ENCODE data around the gene NOTUM. TPM values are rescaled to one million over a fixed set of nuclear protein-coding genes. Genes with fewer than 3 reads are reported as not detected.

Gene NOTUM
- total and polyA plus RNA-seq, 2 donors (not counting 3 experiments of a cell fraction or from before 2014, with no cell fraction given), result not detected

DNA sequence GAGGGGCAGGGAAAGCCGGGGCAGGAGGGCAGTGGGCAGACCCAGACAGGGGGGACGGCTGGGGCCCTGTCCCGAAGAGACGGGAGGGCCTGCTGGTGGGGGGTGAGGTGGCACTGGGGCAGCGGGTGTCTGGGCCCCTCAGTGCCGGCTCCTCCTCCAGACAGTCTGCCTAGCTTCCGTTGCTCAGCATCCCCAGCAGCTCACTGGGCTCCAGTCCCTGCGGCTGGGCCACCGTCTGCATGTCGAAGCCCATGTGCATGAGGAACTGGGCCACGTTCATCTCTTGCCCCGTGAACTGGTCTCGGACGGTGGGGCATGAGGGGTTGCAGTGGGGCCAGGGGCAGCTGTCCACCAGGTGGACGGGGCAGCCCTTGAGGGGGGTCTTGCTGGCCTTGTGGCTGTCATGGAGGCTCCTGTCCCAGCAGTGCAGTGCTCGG lies 8.2 kb downstream of the NOTUM start:
- no peak for FAIRE-seq
- H3K9me1 ChIP-seq (replicated peaks; ENCODE audit: control insufficient read depth, extremely low read depth, insufficient read depth, low read length), result no peaks in the 10 kb centered on the region
- POLR2A ChIA-PET, result no interaction called here
- H3K9ac ChIP-seq (replicated peaks; ENCODE audit: extremely low read depth, insufficient read depth, low read length), result no peak overlapping the region
- H3K27ac ChIP-seq (ENCODE audit: insufficient read depth, low read depth, low read length), result no peak overlapping the region
- H2AFZ ChIP-seq (ENCODE audit: low read depth, low read length), result no peak overlapping the region
- BruUV-seq (replicated peaks), result no TSS peak
- intact Hi-C loops (cut with micrococcal nuclease) (no loop called here), dilution Hi-C loops (cut with MboI; ENCODE audit: extremely low pct_ligation_motif_present, low sequenced_read_pairs) (no loop called here)
- TF ChIP-seq, protein P1, sequence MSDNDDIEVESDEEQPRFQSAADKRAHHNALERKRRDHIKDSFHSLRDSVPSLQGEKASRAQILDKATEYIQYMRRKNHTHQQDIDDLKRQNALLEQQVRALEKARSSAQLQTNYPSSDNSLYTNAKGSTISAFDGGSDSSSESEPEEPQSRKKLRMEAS (IDR thresholded peaks at IDR 0.05; ENCODE audit: insufficient read depth, insufficient read length), result no peak
- TF ChIP-seq GATA2 (IDR thresholded peaks at IDR 0.05; ENCODE audit: insufficient read depth, insufficient read length, low read depth, low read length) (no peak), JUN (IDR thresholded peaks at IDR 0.05; ENCODE audit: borderline replicate concordance, insufficient read depth, insufficient read length, low read depth) (no peak), MYC (IDR thresholded peaks at IDR 0.05; ENCODE audit: low read depth, low read length) (no peak), EZH2 (IDR thresholded peaks at IDR 0.05; ENCODE audit: borderline replicate concordance, low read depth, low read length, severe bottlenecking) (no peak), POLR2AphosphoS5 (IDR thresholded peaks at IDR 0.05; ENCODE audit: insufficient read depth, low read depth, low read length) (no peak), POLR2A (IDR thresholded peaks at IDR 0.05; ENCODE audit: low read depth, low read length) (no peak), FOS (IDR thresholded peaks at IDR 0.05; ENCODE audit: borderline replicate concordance, insufficient read depth, low read length) (no peak)
- TF ChIP-seq, protein P2, sequence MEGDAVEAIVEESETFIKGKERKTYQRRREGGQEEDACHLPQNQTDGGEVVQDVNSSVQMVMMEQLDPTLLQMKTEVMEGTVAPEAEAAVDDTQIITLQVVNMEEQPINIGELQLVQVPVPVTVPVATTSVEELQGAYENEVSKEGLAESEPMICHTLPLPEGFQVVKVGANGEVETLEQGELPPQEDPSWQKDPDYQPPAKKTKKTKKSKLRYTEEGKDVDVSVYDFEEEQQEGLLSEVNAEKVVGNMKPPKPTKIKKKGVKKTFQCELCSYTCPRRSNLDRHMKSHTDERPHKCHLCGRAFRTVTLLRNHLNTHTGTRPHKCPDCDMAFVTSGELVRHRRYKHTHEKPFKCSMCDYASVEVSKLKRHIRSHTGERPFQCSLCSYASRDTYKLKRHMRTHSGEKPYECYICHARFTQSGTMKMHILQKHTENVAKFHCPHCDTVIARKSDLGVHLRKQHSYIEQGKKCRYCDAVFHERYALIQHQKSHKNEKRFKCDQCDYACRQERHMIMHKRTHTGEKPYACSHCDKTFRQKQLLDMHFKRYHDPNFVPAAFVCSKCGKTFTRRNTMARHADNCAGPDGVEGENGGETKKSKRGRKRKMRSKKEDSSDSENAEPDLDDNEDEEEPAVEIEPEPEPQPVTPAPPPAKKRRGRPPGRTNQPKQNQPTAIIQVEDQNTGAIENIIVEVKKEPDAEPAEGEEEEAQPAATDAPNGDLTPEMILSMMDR (IDR thresholded peaks at IDR 0.05; ENCODE audit: extremely low read depth in 1 of 2, insufficient read depth in 1 of 2, low read depth in 1 of 2, low read length in 2 of 2), result no peak
- CTCF ChIA-PET, result interaction anchor here (0.8 to 1.4 kb wide), 2 partner anchors 25 to 67 kb away, joined by 3 to 4 read pairs; partner anchors contain the start of gene MAFG
- no peak for DNase-seq (ENCODE audit: low read depth, low spot score)
- no peaks in the 10 kb centered on the region for H3K4me1 ChIP-seq (ENCODE audit: control insufficient read depth, extremely low read depth, insufficient read depth, low read length)
- H3K27me3 ChIP-seq (ENCODE audit: control insufficient read depth in 2 of 2, insufficient read depth in 2 of 2, low read length in 2 of 2), result no peaks in the 10 kb centered on the region
- H3K36me3 ChIP-seq (ENCODE audit: control insufficient read depth in 2 of 2, extremely low read depth in 1 of 2, insufficient read depth in 2 of 2, low read length in 2 of 2), result no peaks in the 10 kb centered on the region
- H3K4me3 ChIP-seq (replicated peaks in 1 of 3; ENCODE audit: insufficient read depth in 1 of 3, low read depth in 1 of 3, low read length in 3 of 3), result no peak overlapping the region
- no peaks in the 10 kb centered on the region for H3K79me2 ChIP-seq (ENCODE audit: control insufficient read depth, insufficient read depth, low read length)
- H3K9me3 ChIP-seq (replicated peaks; ENCODE audit: control insufficient read depth, insufficient read depth, low read length), result no peaks in the 10 kb centered on the region
- H4K20me1 ChIP-seq (replicated peaks; ENCODE audit: control insufficient read depth, extremely low read depth, insufficient read depth, low read length), result no peaks in the 10 kb centered on the region
- no peak overlapping the region for H3K4me2 ChIP-seq (ENCODE audit: insufficient read depth, low read length)

All from endothelial cell of umbilical vein (primary cell).